PC-9 (cell line): ENCODE data around the gene PACSIN1. TPM values are rescaled to one million over a fixed set of nuclear protein-coding genes. Genes with fewer than 3 reads are reported as not detected.

Source experiments
- BruUV-seq: library from RNA; stranded (reverse); fragments of 400-500 nt; replicated peaks from 2 replicates; lab custom pipeline; 2021; lab: Mats Ljungman, UMichigan
- CTCF ChIA-PET: fragments of 300-600 bp; sonication (Branson Sonifier 250); formaldehyde crosslinking; loops from one replicate; lab custom pipeline; 2022; ENCODE audit warnings: antibody characterized with exemption; lab: Charles Lee
- POLR2A ChIA-PET: fragments of 300-600 bp; sonication (Branson Sonifier 250); formaldehyde crosslinking; loops from one replicate; lab custom pipeline; 2022; ENCODE audit warnings: antibody characterized with exemption; ENCODE audit not compliant: unreplicated experiment; lab: Charles Lee
- DNase-seq, 2 experiments: peaks; one replicate each; pipeline versions ENCODE4 v3.0.0 to v3.0.0-alpha.2; 2015 to 2022; ENCODE audit warnings: mixed read lengths in 1 of 2
- H2AFZ ChIP-seq: fragments of 200-600 bp; sonication (generic); 2 replicates; pipeline ENCODE4 v1.8.1; 2017; ENCODE audit warnings: antibody characterized with exemption
- H3F3A ChIP-seq: fragments of 200-600 bp; sonication (generic); 2 replicates; pipeline ENCODE4 v1.8.1; 2017; ENCODE audit warnings: antibody characterized with exemption, mild to moderate bottlenecking, low read depth; ENCODE audit not compliant: insufficient read depth
- H3K27ac ChIP-seq: fragments of 200-600 bp; sonication (generic); 2 replicates; pipeline ENCODE4 v1.6.1; 2016; ENCODE audit warnings: mixed run types
- H3K27me3 ChIP-seq: fragments of 200-600 bp; sonication (generic); 2 replicates; pipeline ENCODE4 v1.6.1; 2016; ENCODE audit warnings: low read depth, mixed run types; ENCODE audit not compliant: insufficient read depth
- H3K36me3 ChIP-seq: fragments of 200-600 bp; sonication (generic); 2 replicates; pipeline ENCODE4 v1.6.1; 2016; ENCODE audit warnings: low read depth, mixed run types
- H3K4me1 ChIP-seq: fragments of 200-600 bp; sonication (generic); replicated peaks from 2 replicates; pipeline ENCODE4 v1.6.1; 2016; ENCODE audit warnings: mixed run types; ENCODE audit not compliant: insufficient read depth
- H3K4me2 ChIP-seq: fragments of 200-600 bp; sonication (generic); 2 replicates; pipeline ENCODE4 v1.6.1; 2017; ENCODE audit warnings: mixed run types
- H3K4me3 ChIP-seq: fragments of 200-600 bp; sonication (generic); 2 replicates; pipeline ENCODE4 v1.6.1; 2016; ENCODE audit warnings: mixed run types
- H3K79me2 ChIP-seq: fragments of 200-600 bp; sonication (generic); 2 replicates; pipeline ENCODE4 v1.6.1; 2017; ENCODE audit warnings: low read depth, mixed run types
- H3K9me2 ChIP-seq: fragments of 200-600 bp; sonication (generic); 2 replicates; pipeline ENCODE4 v1.8.1; 2017; ENCODE audit warnings: mild to moderate bottlenecking; ENCODE audit not compliant: insufficient read depth
- H3K9me3 ChIP-seq: fragments of 200-600 bp; sonication (generic); 2 replicates; pipeline ENCODE4 v1.8.1; 2016; ENCODE audit warnings: low read depth; ENCODE audit not compliant: insufficient read depth
- H4K20me1 ChIP-seq: fragments of 200-600 bp; sonication (generic); 2 replicates; pipeline ENCODE4 v1.8.1; 2017; ENCODE audit not compliant: insufficient read depth
- EZH2 ChIP-seq: fragments of 200-600 bp; sonication (generic); IDR thresholded peaks from 2 replicates; pipeline ENCODE4 v1.8.0; 2017; ENCODE audit warnings: antibody characterized with exemption, low read depth
- intact Hi-C: fragments of 100-400 bp; cut with micrococcal nuclease; formaldehyde crosslinking; loops from one replicate; pipeline ENCODE4 v1.10.0; 2022; ENCODE audit not compliant: unreplicated experiment
- total RNA-seq: library from RNA; stranded (reverse); gene quantifications from 2 replicates; pipeline ENCODE4 v1.2.3, GENCODE V29; 2021
- TF ChIP-seq, protein P1 (sequence below): fragments of 200-600 bp; sonication (generic); conservative IDR thresholded peaks from 2 replicates; pipeline ENCODE4 v1.6.1; 2017; ENCODE audit warnings: mixed run types, antibody characterized with exemption, mild to moderate bottlenecking, moderate library complexity

The PACSIN1 gene
- total RNA-seq, 1 experiment from 2014 or later, result 5.0 TPM

DNA sequence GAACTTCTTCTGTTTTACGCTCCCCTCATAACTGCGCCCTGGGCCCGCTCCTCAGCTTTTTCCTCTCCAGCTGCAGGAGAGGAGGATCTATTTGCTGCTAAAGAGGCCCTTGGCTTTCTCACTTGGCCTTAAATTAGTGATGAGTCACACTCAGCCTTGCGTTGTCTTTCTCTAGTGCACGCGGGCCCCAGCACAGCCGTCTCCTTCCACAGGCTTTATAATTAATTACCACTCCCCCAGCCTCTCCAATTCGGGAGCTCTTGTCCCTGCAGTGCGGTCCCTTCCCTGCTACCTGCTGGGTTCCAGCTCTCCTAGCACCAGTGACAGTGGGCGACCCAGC lies 25.2 kb downstream of the PACSIN1 start:
- Histone ChIP-seq H3F3A (no peaks in the 10 kb centered on the region), H3K9me2 (no peaks in the 10 kb centered on the region), H3K27me3 (no peaks in the 10 kb centered on the region), H3K4me2 (no peak overlapping the region), H3K79me2 (no peaks in the 10 kb centered on the region), H2AFZ (no peak overlapping the region), H3K27ac (no peak overlapping the region), H3K4me1 (no peaks in the 10 kb centered on the region), H3K36me3 (no peaks in the 10 kb centered on the region), H3K9me3 (no peaks in the 10 kb centered on the region), H3K4me3 (no peak overlapping the region), H4K20me1 (no peaks in the 10 kb centered on the region)
- intact Hi-C loops, result no loop called here
- CTCF ChIA-PET, result no interaction called here
- no peak for TF ChIP-seq EZH2
- TF ChIP-seq, protein P1, sequence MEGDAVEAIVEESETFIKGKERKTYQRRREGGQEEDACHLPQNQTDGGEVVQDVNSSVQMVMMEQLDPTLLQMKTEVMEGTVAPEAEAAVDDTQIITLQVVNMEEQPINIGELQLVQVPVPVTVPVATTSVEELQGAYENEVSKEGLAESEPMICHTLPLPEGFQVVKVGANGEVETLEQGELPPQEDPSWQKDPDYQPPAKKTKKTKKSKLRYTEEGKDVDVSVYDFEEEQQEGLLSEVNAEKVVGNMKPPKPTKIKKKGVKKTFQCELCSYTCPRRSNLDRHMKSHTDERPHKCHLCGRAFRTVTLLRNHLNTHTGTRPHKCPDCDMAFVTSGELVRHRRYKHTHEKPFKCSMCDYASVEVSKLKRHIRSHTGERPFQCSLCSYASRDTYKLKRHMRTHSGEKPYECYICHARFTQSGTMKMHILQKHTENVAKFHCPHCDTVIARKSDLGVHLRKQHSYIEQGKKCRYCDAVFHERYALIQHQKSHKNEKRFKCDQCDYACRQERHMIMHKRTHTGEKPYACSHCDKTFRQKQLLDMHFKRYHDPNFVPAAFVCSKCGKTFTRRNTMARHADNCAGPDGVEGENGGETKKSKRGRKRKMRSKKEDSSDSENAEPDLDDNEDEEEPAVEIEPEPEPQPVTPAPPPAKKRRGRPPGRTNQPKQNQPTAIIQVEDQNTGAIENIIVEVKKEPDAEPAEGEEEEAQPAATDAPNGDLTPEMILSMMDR, result no peak
- no peak for DNase-seq
- no TSS peak for BruUV-seq
- POLR2A ChIA-PET, result no interaction called here

DNA sequence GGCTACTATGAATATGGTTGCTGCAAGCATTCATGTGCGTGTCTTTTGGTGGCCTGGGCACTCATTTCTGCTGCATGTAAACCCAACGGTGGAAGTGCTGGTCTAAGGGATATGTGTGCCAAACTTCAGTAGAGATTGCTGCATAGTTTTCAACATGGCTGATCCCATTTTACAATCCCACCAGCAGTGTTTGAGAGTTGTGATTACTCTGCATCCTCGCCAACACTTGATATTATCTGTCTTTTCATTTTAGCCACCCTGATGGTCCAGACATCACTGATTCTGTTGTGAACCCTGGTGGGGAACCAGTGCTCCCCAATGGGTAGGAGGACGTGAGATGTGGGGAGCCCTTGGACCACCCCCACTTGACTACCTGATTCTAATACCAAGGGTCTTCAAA lies 27.5 kb downstream of the PACSIN1 start:
- H3F3A ChIP-seq, result no peaks in the 10 kb centered on the region
- H3K4me2 ChIP-seq, result no peak overlapping the region
- H4K20me1 ChIP-seq, result no peaks in the 10 kb centered on the region
- no peaks in the 10 kb centered on the region for H3K9me2 ChIP-seq
- no peaks in the 10 kb centered on the region for H3K79me2 ChIP-seq
- no peak overlapping the region for H3K4me3 ChIP-seq
- TF ChIP-seq, protein P1, result no peak
- TF ChIP-seq EZH2, result no peak
- no peak for DNase-seq
- H3K4me1 ChIP-seq, result no peaks in the 10 kb centered on the region
- intact Hi-C loops, result no loop called here
- H3K27me3 ChIP-seq, result no peaks in the 10 kb centered on the region
- no TSS peak for BruUV-seq
- CTCF ChIA-PET, result no interaction called here
- H2AFZ ChIP-seq, result no peak overlapping the region
- POLR2A ChIA-PET, result no interaction called here
- H3K9me3 ChIP-seq, result no peaks in the 10 kb centered on the region
- no peak overlapping the region for H3K27ac ChIP-seq
- H3K36me3 ChIP-seq, result no peaks in the 10 kb centered on the region

DNA sequence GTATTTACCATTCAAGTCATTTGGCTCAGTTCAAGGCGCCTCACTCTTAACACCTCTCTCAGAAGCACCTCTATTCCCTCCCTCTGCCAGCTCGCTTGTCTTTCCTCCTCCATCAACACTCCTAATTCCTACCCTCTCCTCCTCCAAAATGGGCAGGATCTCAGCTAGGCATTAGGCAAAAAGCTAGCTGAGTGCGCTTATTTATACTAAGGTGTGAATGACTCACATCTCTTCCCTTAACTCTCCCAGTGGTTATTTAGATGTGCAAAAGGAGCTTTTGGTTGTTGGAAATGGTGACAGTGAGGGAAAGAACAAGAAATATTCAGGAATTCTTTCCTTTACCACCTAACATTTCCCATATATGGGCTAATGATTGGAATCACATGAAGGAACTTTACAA lies 29.1 kb downstream of the PACSIN1 start:
- no peaks in the 10 kb centered on the region for H4K20me1 ChIP-seq
- no peaks in the 10 kb centered on the region for H3K79me2 ChIP-seq
- no peaks in the 10 kb centered on the region for H3F3A ChIP-seq
- no peak overlapping the region for H3K27ac ChIP-seq
- ChIA-PET POLR2A (interaction anchor here (0.6 kb wide), 1 partner anchor 251 kb away, joined by 3 read pairs; no protein-coding TSS in a partner anchor), CTCF (no interaction called here)
- no peaks in the 10 kb centered on the region for H3K9me3 ChIP-seq
- TF ChIP-seq, protein P1, result no peak
- no peak for TF ChIP-seq EZH2
- no peaks in the 10 kb centered on the region for H3K36me3 ChIP-seq
- H3K27me3 ChIP-seq, result no peaks in the 10 kb centered on the region
- BruUV-seq, result no TSS peak
- H3K4me2 ChIP-seq, result no peak overlapping the region
- no peak for DNase-seq
- no peaks in the 10 kb centered on the region for H3K9me2 ChIP-seq
- no peak overlapping the region for H2AFZ ChIP-seq
- intact Hi-C loops, result no loop called here
- no peaks in the 10 kb centered on the region for H3K4me1 ChIP-seq
- no peak overlapping the region for H3K4me3 ChIP-seq
